GM03348 (cell line): Measurements from ENCODE around the gene PDE4B.

ENCODE experiments used
- DNase-seq: peaks from one replicate; pipeline ENCODE4 v3.0.0; 2012; ENCODE audit warnings: low spot score

PDE4B gene

GRCh38 chr1:66360285-66360724 lies 567.6 kb downstream of the PDE4B start:
- DNase-seq, result no peak

DNA sequence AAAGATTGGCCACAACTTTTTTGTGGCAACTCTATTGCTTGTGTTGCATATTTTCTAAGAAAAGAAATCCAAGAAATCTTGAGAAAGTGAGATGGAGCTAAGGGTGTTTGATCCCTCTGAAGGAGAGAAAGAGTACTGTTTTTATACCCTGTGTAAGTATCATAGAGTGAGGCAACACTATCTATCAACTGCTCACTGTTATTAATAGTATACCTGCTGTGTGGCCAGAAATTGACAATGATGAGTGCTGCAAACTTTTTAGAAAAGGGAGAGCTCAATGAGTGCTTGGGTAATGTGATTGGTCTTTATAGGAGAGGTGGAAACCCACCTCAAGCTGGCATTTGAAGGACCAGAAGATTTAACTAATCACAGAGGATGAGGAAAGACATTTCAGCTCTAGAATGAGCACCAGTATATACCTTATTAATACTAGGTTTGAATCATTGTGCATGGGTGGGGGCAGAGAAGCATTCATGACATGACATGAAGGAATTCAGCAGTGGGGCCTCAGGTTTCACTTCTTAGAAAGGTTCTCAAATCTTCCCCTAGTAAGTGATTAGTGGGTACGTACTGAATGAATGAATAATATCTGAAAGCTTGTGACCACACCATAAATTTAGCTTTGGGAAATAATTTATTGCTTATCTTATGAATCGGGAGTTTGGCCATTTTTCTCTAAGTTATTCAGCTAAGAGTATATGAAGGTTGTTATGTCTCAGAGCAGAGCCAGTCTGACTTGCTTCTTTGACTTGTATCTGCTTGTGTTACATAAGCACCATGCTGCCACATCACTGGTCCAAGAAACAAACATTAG lies 572.1 kb downstream of the PDE4B start:
- DNase-seq, result peak; percentile 25

DNA sequence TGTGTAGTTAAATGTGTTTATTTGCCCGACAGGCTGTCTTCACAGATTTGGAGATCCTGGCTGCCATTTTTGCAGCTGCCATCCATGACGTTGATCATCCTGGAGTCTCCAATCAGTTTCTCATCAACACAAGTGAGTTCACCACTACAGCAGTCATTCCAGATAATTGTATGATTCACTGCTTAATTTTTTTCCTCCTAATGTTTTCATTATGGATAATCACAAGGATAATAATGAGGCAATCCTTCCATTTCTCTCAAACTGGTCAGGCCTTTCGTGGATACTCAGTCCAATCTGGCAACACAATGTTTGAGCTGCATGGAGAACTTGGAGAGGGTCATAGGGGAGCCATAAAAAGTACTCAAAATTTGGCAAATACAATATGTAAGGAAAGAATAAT lies 572.9 kb downstream of the PDE4B start:
- peak; percentile 20 for DNase-seq

GRCh38 chr1:66366634-66367033 lies 573.9 kb downstream of the PDE4B start:
- no peak for DNase-seq

DNA sequence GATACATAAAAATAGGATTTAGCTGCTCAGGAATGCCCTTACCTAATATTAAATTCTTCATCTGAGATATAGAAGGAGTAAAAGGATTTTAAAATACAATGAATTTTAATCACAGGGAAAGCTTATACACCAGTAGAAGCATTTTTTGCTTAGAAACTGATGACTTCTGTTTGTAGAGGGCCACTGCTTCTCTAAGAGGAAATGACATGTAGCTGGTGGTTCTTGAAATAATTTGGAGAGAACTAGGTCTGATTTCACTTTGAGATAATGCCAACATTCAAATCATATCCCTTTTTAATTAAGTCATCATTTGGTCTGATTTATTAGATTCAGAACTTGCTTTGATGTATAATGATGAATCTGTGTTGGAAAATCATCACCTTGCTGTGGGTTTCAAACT lies 574.7 kb downstream of the PDE4B start:
- no peak for DNase-seq

DNA sequence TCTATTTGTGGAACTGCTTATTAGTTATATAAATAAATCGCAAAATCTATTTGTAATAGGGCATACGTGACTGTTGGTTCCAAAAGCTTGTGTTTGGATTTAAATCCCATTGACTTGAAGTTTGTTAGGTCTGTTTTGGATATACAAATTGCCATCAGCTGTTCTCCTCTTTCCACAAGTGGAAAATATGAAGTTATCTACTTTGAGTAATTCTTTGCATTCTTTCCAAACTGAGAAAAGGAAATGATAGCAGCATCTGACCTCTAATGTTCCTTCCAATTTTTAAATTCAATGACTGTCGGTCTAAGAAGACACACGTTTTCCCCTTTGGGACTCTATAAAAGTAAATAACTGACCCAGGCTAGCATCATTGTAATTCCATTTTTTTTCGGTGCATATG lies 575.6 kb downstream of the PDE4B start:
- DNase-seq, result no peak

DNA sequence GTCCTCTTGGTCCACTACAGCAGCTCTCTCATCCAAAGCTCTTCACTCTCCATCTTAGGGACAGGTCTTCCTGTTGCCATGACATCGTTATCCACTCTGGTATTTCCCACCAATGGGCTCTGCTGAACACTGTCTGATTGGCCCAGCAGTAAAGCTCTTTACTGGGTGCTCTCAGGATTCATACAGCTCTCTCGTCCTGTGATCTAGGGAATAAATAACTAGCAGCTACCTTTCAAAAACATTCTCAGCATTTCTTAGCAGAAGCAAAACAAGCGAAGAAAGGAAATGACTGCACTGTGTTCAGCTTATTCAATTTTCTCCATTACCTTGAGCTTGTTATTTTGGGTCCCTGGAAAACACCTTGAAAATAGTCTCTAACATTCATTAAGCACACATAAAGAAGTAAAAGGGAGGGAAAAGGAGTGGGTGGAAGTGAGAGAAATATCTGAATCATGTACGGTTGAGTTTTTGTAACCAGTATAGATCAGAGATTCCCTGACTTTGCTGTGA lies 577.8 kb downstream of the PDE4B start:
- DNase-seq, result no peak

DNA sequence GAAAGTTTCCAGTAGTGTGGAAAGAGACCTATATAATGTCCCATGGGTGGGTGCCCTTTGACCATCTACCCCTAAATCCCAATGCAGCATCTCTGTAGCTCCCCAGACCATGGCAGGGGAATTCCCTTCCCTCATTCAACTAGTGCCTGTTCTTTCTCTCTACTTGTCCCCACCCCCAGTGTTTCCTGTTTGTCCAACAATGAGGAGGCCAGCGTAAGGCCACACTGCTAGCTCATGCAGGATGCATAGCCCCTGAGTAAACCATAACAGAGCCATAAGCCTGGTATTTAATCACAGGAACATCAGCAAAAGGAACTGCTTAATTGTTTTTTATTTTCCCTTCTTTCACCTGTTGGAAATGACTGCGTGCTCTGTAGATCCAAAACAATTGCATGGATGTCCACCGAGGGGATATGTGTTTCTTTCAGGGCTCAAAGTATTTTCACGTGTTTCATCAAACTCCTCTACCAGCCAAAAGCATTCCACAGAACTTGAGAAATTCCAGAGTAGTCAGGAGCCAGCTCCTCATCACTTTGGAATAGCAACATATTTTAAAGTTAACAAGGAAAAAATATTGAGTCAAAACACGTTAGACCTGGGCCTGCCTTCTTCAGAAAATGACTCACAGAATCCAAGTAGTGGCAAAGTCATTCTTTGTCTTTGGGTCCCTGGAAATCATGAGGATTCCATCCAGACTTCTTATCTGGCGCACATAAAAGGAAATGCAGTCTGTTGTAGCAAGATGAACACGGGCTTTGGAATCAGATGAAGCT lies 578.7 kb downstream of the PDE4B start:
- DNase-seq, result peak; percentile 63

DNA sequence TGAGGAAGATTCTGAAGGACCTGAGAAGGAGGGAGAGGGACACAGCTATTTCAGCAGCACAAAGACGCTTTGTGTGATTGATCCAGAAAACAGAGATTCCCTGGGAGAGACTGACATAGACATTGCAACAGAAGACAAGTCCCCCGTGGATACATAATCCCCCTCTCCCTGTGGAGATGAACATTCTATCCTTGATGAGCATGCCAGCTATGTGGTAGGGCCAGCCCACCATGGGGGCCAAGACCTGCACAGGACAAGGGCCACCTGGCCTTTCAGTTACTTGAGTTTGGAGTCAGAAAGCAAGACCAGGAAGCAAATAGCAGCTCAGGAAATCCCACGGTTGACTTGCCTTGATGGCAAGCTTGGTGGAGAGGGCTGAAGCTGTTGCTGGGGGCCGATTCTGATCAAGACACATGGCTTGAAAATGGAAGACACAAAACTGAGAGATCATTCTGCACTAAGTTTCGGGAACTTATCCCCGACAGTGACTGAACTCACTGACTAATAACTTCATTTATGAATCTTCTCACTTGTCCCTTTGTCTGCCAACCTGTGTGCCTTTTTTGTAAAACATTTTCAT lies 579.9 kb downstream of the PDE4B start:
- DNase-seq, result no peak

DNA sequence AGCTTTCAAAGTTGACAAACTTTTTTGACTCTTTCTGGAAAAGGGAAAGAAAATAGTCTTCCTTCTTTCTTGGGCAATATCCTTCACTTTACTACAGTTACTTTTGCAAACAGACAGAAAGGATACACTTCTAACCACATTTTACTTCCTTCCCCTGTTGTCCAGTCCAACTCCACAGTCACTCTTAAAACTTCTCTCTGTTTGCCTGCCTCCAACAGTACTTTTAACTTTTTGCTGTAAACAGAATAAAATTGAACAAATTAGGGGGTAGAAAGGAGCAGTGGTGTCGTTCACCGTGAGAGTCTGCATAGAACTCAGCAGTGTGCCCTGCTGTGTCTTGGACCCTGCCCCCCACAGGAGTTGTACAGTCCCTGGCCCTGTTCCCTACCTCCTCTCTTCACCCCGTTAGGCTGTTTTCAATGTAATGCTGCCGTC lies 580.5 kb downstream of the PDE4B start:
- DNase-seq, result no peak

DNA sequence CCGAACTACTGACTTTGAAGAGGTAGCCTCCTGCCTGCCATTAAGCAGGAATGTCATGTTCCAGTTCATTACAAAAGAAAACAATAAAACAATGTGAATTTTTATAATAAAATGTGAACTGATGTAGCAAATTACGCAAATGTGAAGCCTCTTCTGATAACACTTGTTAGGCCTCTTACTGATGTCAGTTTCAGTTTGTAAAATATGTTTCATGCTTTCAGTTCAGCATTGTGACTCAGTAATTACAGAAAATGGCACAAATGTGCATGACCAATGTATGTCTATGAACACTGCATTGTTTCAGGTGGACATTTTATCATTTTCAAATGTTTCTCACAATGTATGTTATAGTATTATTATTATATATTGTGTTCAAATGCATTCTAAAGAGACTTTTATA lies 581.5 kb downstream of the PDE4B start:
- no peak for DNase-seq

GRCh38 chr1:66374561-66375111 lies 581.9 kb downstream of the PDE4B start:
- peak; percentile 74 for DNase-seq

DNA sequence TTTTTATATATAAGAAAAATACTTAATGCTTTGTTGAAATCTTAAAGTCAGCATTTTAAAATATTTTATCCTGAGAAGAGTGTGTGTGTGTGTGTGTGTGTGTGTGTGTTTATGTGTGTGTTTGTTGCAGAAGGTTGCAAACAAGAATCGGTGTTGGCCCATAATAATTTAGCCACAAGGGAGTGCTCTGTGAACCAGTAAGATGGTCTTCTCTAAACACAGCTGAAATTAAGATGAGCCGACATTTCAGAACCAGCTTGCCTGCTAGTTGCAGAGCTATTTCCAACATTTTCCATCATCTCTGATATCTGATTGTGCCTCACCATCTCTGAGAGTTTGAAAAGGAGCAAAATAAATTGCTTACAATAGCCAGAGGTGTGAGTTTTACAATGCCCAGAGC lies 582.4 kb downstream of the PDE4B start:
- no peak for DNase-seq

DNA sequence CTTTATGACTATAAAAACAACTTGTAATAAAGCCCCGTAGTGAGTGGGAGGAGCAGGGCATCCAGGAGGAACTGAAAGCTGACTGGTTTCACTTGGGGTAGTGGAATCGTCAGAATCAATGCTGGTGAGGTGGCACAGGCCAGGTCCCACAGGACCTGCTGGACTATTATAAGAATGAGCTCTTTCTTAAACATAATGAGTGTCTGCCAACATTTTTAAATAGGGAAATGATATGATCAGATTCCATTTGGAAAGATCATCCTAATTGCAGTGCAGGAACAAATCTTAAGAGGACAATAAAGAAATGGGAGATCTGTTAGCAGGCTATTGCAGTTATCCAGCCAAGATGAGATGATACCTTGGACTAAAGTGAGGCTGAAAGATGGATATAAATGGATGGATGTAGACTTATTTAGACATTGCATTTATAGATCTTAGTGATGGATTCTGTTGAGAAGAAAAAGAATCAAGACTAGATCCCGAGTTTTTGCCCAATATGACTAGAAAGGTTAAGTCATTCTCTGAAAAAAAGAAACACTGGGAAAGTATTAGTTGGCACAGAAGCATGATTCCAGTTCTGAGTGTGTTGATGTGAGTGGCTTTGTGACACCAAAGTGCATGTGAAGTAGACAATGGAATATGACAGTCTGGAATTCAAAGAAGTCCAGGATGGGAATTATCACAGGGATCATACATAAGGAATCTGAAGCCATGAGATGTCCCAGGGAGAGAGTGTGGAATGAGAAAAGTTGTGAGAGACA lies 587.9 kb downstream of the PDE4B start:
- no peak for DNase-seq

DNA sequence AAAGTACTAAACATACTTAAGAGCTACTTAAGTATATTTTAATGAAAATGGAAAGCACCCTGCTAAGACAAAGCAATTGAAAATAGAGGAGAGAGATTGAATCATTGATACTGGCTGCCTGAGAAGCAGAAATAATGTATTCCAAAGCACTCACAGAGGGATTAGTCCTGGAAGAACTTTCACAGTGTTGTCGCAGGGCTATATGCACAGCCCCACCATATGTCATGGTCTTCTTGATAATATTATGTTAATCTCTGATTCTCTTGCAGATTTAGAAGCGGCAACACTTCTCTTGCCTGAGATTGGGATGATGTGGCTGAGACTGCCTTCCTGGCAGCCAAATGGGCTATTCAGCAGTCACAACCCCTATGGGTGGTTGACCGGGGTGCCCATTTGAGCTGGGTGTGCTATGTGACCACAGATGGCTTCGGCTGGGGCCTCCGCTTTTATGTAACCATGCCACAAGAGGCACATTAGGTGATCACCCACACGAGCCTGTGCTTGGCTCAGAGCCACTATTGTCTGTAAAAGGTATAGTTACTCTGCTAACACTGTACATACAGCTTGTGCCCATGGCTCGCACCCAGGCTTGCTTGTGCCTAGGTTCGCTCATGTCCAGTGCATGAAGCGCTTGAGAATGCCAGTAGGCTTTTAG lies 589.1 kb downstream of the PDE4B start:
- no peak for DNase-seq

- no peak for DNase-seq
Observed at GRCh38 chr1:66383168-66383567, 590.5 kb downstream of the PDE4B start.

DNA sequence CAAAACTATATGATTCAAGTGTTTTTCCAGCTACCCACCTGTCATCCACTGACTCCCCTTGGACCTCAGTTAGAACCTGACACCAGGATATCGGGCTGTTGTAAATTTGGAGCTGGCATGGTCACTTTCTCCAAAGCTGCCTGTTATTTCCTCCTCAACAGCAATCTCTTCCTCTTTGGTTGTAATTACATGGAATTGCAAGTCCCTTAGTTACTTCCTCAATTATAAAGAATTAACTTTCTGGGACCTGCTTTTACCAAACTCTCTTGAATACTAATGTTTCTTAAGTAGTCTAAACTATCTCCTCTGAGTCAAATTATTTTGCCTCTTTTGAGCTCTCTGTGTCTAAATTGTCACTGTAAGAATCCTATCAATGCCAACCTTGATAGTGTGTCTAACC lies 590.9 kb downstream of the PDE4B start:
- no peak for DNase-seq

- no peak for DNase-seq
Observed at GRCh38 chr1:66384258-66384921, 591.7 kb downstream of the PDE4B start.

DNA sequence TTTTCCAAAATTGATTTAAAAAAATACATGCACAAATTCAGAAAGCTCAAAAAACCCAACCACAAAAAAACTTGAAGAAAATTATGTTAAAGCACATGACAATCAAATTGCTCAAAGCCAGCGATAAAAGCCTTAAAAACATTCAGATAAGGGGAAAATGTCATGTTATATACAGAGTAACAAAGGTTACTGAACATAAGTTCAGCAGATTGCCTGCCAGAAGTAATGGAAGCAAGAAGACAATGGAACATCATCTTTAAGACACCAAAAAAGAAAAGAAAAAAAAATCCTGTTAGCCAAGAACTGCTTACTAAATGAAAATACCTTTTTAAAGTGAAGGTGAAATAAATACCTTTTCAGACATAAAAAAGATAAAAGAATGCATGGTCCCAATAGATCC lies 594.0 kb downstream of the PDE4B start:
- no peak for DNase-seq

GRCh38 chr1:66388913-66389312 lies 596.2 kb downstream of the PDE4B start:
- DNase-seq, result no peak
